A549 (cell line): ENCODE results near the gene ARMC9.

Experiments
- MAX ChIP-seq: IDR thresholded peaks from 2 replicates; pipeline ENCODE4 v1.6.1; 2012
- PHF8 ChIP-seq: fragments of 200-600 bp; sonication (generic); IDR thresholded peaks from 2 replicates; pipeline ENCODE4 v1.6.1; 2016; ENCODE audit warnings: low read depth, mild to moderate bottlenecking, antibody characterized with exemption, moderate library complexity, borderline replicate concordance
- POLR2A ChIP-seq: IDR thresholded peaks from 2 replicates; pipeline ENCODE4 v1.6.1; 2012; ENCODE audit warnings: mild to moderate bottlenecking, low read length
- REST ChIP-seq: fragments of 200-600 bp; sonication (generic); IDR thresholded peaks from 2 replicates; pipeline ENCODE4 v1.6.1; 2016; ENCODE audit warnings: antibody characterized with exemption, mild to moderate bottlenecking, moderate library complexity
- TF ChIP-seq, protein P1 (sequence below): fragments of >200 bp; sonication (Bioruptor Twin); formaldehyde crosslinking; IDR thresholded peaks from 3 replicates; pipeline ENCODE4 v1.5.1; 2016

DNA sequence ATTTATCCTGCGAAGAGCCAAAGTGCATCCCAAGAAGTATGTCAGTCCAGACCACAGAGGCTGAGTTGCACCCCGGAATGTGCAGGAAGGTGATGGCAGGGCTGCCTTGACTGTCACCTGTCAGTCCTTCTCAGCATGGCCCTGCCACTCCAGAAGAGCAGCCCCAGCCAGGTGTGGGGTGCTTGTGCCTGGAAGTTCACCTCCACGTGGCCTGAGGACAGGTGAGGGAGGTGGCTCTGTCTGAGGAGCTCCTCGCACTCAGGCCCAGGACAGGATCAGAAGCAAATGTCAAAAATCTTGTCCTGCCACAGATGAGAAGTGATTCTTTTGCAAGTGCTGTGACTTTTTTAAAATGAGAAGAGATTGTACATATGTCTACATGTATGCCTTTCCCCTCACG is 165.6 kb downstream of the ARMC9 start:
- no peak for TF ChIP-seq PHF8
- TF ChIP-seq POLR2A: no peak
- TF ChIP-seq MAX: no peak
- TF ChIP-seq REST: no peak
- TF ChIP-seq, protein P1, sequence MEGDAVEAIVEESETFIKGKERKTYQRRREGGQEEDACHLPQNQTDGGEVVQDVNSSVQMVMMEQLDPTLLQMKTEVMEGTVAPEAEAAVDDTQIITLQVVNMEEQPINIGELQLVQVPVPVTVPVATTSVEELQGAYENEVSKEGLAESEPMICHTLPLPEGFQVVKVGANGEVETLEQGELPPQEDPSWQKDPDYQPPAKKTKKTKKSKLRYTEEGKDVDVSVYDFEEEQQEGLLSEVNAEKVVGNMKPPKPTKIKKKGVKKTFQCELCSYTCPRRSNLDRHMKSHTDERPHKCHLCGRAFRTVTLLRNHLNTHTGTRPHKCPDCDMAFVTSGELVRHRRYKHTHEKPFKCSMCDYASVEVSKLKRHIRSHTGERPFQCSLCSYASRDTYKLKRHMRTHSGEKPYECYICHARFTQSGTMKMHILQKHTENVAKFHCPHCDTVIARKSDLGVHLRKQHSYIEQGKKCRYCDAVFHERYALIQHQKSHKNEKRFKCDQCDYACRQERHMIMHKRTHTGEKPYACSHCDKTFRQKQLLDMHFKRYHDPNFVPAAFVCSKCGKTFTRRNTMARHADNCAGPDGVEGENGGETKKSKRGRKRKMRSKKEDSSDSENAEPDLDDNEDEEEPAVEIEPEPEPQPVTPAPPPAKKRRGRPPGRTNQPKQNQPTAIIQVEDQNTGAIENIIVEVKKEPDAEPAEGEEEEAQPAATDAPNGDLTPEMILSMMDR: no peak
